ENCODE measurements around the gene SCNM1. TPM values are rescaled to one million over a fixed set of nuclear protein-coding genes. Genes with fewer than 3 reads are reported as not detected.
A peak's percentile ranks its signal among the peaks of the same experiment; 100 is the strongest.
"Not testable (repeated sequence)": the region's sequence is repeated elsewhere in the genome, so short reads cannot be mapped to it uniquely, and the experiment has no call there.

SCNM1 gene
- total RNA-seq, 6 experiments from 2014 or later = 7.5 to 13.2 (median 8.5) TPM

- peaks cover 0 to 63% (median 25%) of the 10 kb centered on the region in 4 donors for H3K36me3 ChIP-seq
- DNase-seq = no peak
- intact Hi-C loops (cut with DNase I) = no loop called here
These were observed 18.3 kb downstream of the SCNM1 start for GRCh38 chr1:151184211-151184610.

GRCh38 chr1:151187205-151187604, 21.3 kb downstream of the SCNM1 start:
- TF ChIP-seq CTCF (IDR thresholded peaks at IDR 0.05) (no peak), POLR2A (IDR thresholded peaks at IDR 0.05) (no peak)
- Histone ChIP-seq H3K27me3 (no peaks in the 10 kb centered on the region), H3K27ac (no peak overlapping the region), H3K4me3 (no peak overlapping the region), H3K4me1 (peaks cover 0 to 15% (median 5%) of the 10 kb centered on the region in 4 donors), H3K36me3 (peaks cover 0 to 34% (median 17%) of the 10 kb centered on the region in 4 donors), H3K9me3 (no peaks in the 10 kb centered on the region)
- ATAC-seq = no peak
- no peak for DNase-seq
- intact Hi-C loops (cut with DNase I) = no loop called here
- WGBS (ENCODE audit: insufficient coverage, low coverage, low lambda C conversion rate, missing lambda C conversion rate) = 80% methylated on average over 1 of the region's 1 CpG

More at GRCh38 chr1:151184211-151184610, 18.3 kb downstream of the SCNM1 start:
- H3K27me3 ChIP-seq = no peaks in the 10 kb centered on the region
- no peak overlapping the region for H3K4me3 ChIP-seq
- 91% methylated on average over 10 of the region's 10 CpGs for WGBS (ENCODE audit: insufficient coverage, low coverage, low lambda C conversion rate, missing lambda C conversion rate)
- no peaks in the 10 kb centered on the region for H3K9me3 ChIP-seq
- TF ChIP-seq CTCF (IDR thresholded peaks at IDR 0.05) (no peak), POLR2A (IDR thresholded peaks at IDR 0.05) (no peak)
- ATAC-seq = no peak
- H3K4me1 ChIP-seq = peaks cover 0 to 10% (median 5%) of the 10 kb centered on the region in 4 donors
- no peak overlapping the region for H3K27ac ChIP-seq

GRCh38 chr1:151188667-151189066, 22.7 kb downstream of the SCNM1 start:
- ATAC-seq; H3K27ac ChIP-seq; H3K9me3 ChIP-seq; DNase-seq; intact Hi-C loops (cut with DNase I); H3K27me3 ChIP-seq: not testable (repeated sequence)
- H3K4me1 ChIP-seq = peaks cover 0 to 15% (median 5%) of the 10 kb centered on the region in 4 donors
- 51% methylated on average over 8 of the region's 8 CpGs for WGBS (ENCODE audit: insufficient coverage, low coverage, low lambda C conversion rate, missing lambda C conversion rate)
- H3K36me3 ChIP-seq = peaks cover 0 to 21% (median 9%) of the 10 kb centered on the region in 4 donors
- H3K4me3 ChIP-seq = peak overlapping the region in 2 of 3 donors; percentile 88 to 98

- H3K36me3 ChIP-seq = peaks cover 0 to 9% (median under 1%) of the 10 kb centered on the region in 4 donors
- intact Hi-C loops (cut with DNase I) = loop anchor here in 1 of 2 donors (10.0 kb wide), 1 partner anchor 85 kb away; no protein-coding TSS in a partner anchor
- H3K4me3 ChIP-seq = peak within 1 kb of the TSS; percentile 78 to 98 (median 88)
- DNase-seq = peak; percentile 84 to 87 (median 86)
- 1% methylated on average over 38 of the region's 42 CpGs for WGBS (ENCODE audit: insufficient coverage, low coverage, low lambda C conversion rate, missing lambda C conversion rate)
- H3K9me3 ChIP-seq = no peaks in the 10 kb centered on the region
- peak; percentile 97 to 99 (median 98) for ATAC-seq
- TF ChIP-seq POLR2A (IDR thresholded peaks at IDR 0.05) (peak; percentile 32), CTCF (IDR thresholded peaks at IDR 0.05) (peak in 1 of 4 donors; percentile 24)
- no peaks in the 10 kb centered on the region for H3K27me3 ChIP-seq
- H3K4me1 ChIP-seq = peaks cover 0 to 15% (median 5%) of the 10 kb centered on the region in 4 donors
- H3K27ac ChIP-seq = peak within 1 kb of the TSS; percentile 31 to 68 (median 59)
These were observed 23.9 kb downstream of the SCNM1 start, which contains the start of gene VPS72 for GRCh38 chr1:151189637-151190445. VPS72 (minus strand) TSS chr1:151190197; CDS start chr1:151190121, 76 bp downstream.

GRCh38 chr1:151192047-151192446, 26.1 kb downstream of the SCNM1 start:
- TF ChIP-seq CTCF (IDR thresholded peaks at IDR 0.05) = no peak
- no peak for TF ChIP-seq POLR2A (IDR thresholded peaks at IDR 0.05)
- DNase-seq (no peak), ATAC-seq (no peak)
- H3K4me3 ChIP-seq = no peak overlapping the region
- intact Hi-C loops (cut with DNase I) = loop anchor here in 1 of 2 donors (10.0 kb wide), 1 partner anchor 83 kb away; no protein-coding TSS in a partner anchor
- H3K9me3 ChIP-seq = no peaks in the 10 kb centered on the region
- no peaks in the 10 kb centered on the region for H3K36me3 ChIP-seq
- H3K4me1 ChIP-seq = peaks cover 0 to 15% (median 5%) of the 10 kb centered on the region in 4 donors
- 38% methylated on average over 6 of the region's 7 CpGs for WGBS (ENCODE audit: insufficient coverage, low coverage, low lambda C conversion rate, missing lambda C conversion rate)
- H3K27me3 ChIP-seq = no peaks in the 10 kb centered on the region
- no peak overlapping the region for H3K27ac ChIP-seq

Data from right lobe of liver (tissue), 6 donors.